ENCODE measurements around the gene GALNT13.

GALNT13 gene

DNA sequence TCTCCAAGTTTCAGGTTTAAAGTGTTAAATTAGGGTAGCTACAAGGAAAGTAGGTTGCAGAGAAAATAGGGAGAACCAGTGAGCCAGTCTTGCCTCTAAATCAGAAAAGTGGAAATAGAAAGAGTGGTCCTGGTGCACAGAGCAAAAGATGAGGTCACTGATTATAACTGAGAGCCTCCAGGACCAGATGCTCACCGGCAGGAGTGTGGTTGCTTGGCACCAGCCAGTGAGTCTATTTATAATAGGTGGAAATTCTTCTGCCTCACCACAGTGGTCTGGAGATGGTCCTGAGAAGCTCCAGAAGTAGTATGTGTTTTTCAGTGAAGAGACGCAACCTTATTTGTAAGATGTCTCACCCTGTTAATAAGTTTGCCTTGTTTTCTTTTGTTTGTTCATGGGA, 452.9 kb downstream of the GALNT13 start:
- no peak for DNase-seq (ENCODE audit: low spot score)

DNA sequence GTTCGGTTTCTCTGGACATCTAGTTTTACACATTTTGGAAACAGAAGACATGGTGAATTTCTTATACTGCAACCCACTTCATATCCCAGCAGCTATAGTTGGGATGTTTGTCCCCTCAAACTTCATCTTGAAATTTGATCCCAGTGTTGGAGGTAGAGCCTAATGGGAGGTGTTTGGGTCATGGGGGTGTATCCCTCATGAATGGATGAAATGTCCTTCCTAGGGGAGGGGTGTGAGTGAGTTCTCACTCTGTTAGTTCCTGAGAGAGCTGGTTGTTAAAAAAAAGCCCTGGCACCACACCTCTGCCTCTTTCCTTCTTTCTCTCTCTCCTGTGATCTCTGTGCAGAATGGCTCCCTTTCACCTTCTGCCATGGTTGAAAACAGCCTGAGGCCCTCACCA, 457.8 kb downstream of the GALNT13 start:
- no peak for DNase-seq (ENCODE audit: low spot score)

DNA sequence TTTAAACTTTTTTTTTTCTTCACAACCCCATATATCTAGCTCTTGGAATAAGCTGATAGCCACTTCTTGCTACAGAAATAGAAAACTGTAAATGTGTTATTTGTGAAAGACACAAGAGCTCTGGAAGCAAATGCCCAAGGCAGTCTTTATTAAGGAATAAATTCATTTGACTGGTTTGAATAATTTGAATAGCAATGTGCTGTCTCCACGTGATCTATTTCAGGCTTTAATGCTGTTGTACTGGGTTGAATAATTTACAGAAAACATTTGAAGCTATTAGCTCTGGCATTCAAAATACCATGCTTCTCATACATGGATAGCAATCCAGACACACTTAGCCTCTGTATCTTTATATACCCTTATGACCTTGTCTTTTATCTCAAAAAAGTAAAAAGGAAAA, 460.1 kb downstream of the GALNT13 start:
- no peak for DNase-seq (ENCODE audit: low spot score)

DNA sequence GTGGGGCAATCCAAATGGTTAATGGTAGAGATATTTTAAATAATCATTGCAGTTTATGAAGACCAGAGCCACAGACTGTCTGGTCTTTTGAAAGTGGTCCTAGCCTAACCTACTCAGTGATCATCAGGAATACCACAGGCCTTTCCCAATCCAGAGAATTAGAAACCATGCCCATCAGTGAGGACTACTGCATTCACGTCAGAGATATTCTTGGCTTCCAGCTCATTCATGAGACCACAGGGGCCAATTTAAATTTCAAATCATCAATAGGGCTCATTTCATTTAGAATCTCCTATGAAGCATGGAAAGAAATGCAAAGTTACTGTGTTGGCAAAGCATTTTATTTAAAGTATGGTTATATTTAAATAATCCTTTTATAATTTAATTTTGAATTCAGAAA, 464.5 kb downstream of the GALNT13 start:
- DNase-seq (ENCODE audit: low spot score): no peak

- no peak for DNase-seq (ENCODE audit: low spot score)
Observed at GRCh38 chr2:154338352-154338967, 466.7 kb downstream of the GALNT13 start.

- no peak for DNase-seq (ENCODE audit: low spot score)
Observed at GRCh38 chr2:154343282-154343681, 471.6 kb downstream of the GALNT13 start.

DNA sequence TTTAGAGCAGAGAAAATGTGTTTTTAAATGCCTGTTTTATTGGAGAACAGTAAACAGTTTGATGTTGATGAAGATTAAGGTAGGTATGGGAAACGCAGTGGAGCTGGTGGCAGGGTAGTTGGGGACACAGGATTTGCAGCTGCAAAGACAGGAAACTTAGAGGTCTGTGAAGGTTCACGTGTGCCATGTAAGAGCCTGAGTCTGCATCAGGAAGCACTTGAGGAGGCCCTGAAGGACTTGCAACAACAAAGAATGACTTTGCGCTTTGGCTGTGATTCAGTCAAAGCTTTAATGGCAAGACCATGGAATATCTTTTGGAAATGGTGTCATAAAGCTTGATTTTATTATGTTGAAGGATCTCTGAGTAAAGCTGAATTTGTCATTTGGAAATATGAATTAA, 479.2 kb downstream of the GALNT13 start:
- no peak for DNase-seq (ENCODE audit: low spot score)

- no peak for DNase-seq (ENCODE audit: low spot score)
Observed at GRCh38 chr2:154361276-154361675, 489.6 kb downstream of the GALNT13 start.

GRCh38 chr2:154368153-154368552, 496.4 kb downstream of the GALNT13 start:
- DNase-seq (ENCODE audit: low spot score): no peak

- DNase-seq (ENCODE audit: low spot score): no peak
Observed at GRCh38 chr2:154370873-154371272, 499.2 kb downstream of the GALNT13 start.

- DNase-seq (ENCODE audit: low spot score): no peak
Observed at GRCh38 chr2:154374416-154374815, 502.7 kb downstream of the GALNT13 start.

GRCh38 chr2:154375579-154375931, 503.8 kb downstream of the GALNT13 start:
- no peak for DNase-seq (ENCODE audit: low spot score)

DNA sequence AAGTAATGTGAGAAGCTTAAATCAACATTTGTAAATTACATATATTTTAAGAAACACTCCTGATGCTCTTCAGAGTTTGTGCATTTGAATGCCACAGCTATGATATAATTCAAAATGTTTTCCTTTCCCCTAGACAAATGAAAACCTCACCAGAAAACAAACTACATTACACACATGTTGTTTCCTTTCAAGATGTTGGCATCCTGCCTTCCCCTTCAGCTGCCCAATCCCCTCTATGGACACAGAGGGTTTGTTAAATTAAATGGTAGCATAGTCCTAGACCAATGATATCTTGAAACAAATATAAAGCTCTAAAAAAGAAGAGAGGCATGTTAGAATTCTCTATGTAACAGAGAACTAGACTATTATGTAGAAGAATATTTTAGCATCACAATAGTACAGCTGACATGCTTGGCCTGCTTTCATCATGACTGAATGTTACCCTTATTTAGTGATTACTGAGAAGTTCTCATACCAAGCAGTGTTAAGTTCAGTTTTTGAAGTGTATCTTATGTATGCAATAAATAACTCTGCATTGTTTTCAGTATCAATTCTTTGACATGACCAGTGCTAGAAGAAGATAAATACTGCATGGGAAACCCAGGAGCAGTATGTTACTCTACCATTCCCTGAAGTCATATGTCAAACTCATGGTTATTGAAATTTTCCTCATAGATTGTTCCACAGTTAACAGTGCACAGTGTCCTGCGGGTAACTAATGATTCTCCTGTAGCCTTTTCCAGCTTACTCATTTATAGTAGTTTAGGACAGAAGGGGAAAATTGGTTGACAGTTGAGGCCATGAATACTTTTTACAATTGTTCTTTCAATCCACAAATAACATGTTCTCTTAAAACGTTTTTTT, 510.4 kb downstream of the GALNT13 start:
- DNase-seq (ENCODE audit: low spot score): no peak

DNA sequence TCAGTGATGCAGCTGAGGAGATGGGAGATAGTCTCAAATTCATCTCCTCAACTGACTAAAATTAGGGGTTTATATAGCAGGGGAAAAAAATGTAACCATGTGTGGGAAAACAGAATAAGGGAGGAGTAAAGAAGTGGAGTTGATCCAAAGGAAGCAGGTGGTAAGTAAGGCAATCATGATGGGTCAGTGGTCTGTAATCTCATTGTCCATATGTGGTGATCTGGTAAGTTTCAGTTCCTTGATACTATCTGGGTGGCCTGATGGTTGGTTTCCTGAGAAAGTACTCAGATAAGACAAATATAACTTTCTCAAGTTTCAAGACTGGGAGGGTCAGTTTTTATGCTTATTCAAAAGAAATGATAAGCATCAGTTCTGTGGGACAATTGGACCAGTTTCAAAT, 514.5 kb downstream of the GALNT13 start:
- DNase-seq (ENCODE audit: low spot score): no peak

DNA sequence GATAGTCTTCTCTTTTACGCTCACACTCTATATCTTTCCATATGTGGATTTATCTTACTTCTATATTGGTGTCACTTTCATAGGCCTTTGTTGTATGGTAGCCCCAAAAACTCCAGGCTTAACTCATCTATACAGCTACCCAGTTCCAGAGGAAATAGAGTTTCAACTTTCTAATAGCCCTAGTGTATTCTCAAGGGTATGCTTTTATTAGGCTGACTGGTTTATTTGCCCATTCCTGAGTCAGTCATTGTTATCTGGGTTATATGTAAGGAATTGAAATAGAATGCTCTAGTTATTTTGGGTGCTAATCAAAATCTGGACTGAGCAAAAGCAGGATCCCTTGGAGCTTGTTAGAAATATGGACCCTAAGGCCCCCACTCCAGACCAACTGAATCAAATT, 519.3 kb downstream of the GALNT13 start:
- DNase-seq (ENCODE audit: low spot score): no peak

GRCh38 chr2:154392256-154392655, 520.5 kb downstream of the GALNT13 start:
- DNase-seq (ENCODE audit: low spot score): no peak

- DNase-seq (ENCODE audit: low spot score): no peak
Observed at GRCh38 chr2:154394600-154394999, 522.9 kb downstream of the GALNT13 start.

GRCh38 chr2:154400563-154401290, 529.0 kb downstream of the GALNT13 start:
- DNase-seq (ENCODE audit: low spot score): no peak

DNA sequence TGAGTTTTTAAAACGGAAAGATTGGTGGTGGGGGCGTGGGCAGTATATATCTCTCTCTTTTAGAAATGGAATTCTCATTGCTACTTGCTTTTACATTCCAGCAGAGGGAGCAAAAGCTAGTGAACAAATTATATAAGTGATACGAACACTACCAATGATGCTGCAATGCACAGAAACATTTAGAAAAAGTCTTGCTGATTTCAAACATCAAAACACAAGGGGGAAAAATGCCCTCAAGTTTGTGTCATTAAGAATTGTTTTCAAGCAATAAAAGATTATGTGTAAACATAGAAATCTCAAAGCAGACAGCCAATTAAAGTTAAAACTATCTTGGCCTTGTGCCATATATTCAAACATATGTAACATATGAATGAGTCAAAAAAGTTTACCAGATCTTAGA, 530.5 kb downstream of the GALNT13 start:
- DNase-seq (ENCODE audit: low spot score): no peak

- DNase-seq (ENCODE audit: low spot score): no peak
Observed at GRCh38 chr2:154403242-154403790, 531.6 kb downstream of the GALNT13 start.

- no peak for DNase-seq (ENCODE audit: low spot score)
Observed at GRCh38 chr2:154408786-154409185, 537.1 kb downstream of the GALNT13 start.

DNA sequence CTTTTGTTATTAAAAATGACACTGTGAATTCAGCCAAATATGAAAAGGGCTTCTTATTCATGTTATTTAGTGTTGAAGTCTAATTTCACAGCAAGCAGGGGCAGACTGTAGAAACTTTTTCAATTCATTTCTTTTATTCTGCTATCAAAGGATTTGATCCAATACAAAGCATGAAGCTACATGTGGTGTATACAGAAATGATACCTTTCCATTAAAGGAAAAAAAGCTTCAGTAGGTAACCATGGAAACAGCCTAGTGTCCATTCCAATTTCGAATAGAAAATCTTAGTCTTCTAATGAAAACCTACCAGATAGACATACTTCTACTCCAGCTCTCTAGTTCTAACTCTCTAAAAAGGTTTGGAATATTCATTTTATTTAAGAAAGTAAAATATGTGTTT, 550.5 kb downstream of the GALNT13 start:
- no peak for DNase-seq (ENCODE audit: low spot score)

DNA sequence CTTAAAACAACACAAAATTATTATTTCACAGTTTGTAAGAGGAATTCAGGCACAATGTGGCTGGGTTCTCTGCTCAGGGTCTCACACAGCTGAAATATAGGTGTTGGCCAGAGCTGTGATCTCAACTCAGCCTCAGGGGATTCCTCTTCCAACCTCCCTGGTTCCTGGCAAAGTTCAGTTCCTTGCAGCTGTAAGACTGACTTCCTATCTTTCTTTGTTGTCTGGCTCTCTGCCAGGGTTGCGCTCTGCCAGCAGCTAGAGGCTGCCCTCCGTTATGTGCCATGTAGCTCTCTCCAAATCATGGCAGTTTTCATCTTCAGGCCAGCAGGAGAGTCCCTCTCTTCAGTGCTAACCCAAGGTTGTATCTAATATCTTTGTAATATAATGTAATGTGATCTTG, 554.3 kb downstream of the GALNT13 start:
- DNase-seq (ENCODE audit: low spot score): no peak

All from CD4-positive, alpha-beta T cell treated with Interleukin-15 for 4 hours (primary cell).